ENCODE data around the gene PKNOX2. TPM values are rescaled to one million over a fixed set of nuclear protein-coding genes. Genes with fewer than 3 reads are reported as not detected.

Gene PKNOX2
- total and polyA plus RNA-seq, 2 of the 8 experiments (the other 6 are each of a cell fraction or from before 2014, with no cell fraction given), result 2.0 TPM

- ChIA-PET POLR2A (ENCODE audit: partially characterized antibody) (no interaction called here), CTCF (ENCODE audit: partially characterized antibody) (interaction anchor here (0.9 to 1.7 kb wide), 3 partner anchors 32 to 55 kb away, joined by 3 to 4 read pairs (median 3); no protein-coding TSS in a partner anchor)
- no peak overlapping the region for H2BK15ac ChIP-seq (ENCODE audit: low read length)
- WGBS, 2 experiments (ENCODE audit: extremely low coverage in 1 of 2, insufficient coverage in 1 of 2, insufficient read length in 1 of 2, insufficient replicate concordance in 2 of 2, low coverage in 1 of 2, low lambda C conversion rate in 2 of 2, missing lambda C conversion rate in 1 of 2), result 19% methylated on average over 1 of the region's 1 CpG; no CpG with 5 or more reads in 1 of the 2 experiments
- no peak overlapping the region for H2BK120ac ChIP-seq (replicated peaks; ENCODE audit: low read depth, low read length)
- H4K20me1 ChIP-seq (replicated peaks in 1 of 2; ENCODE audit: control insufficient read depth in 1 of 2, insufficient read depth in 2 of 2, low read length in 2 of 2), result peaks cover 0 to 2% of the 10 kb centered on the region in 2 experiments
- no peak overlapping the region for H3K18ac ChIP-seq (ENCODE audit: extremely low read depth, low read length)
- no peak overlapping the region for H3K4me3 ChIP-seq (ENCODE audit: extremely low read depth in 1 of 4, insufficient read depth in 2 of 4, low read depth in 3 of 4, low read length in 4 of 4)
- no peaks in the 10 kb centered on the region for H3K79me1 ChIP-seq (ENCODE audit: low read depth, low read length)
- H3K79me2 ChIP-seq (ENCODE audit: control insufficient read depth in 1 of 2, insufficient read depth in 2 of 2, low read length in 2 of 2), result no peaks in the 10 kb centered on the region
- no peak overlapping the region for H3K56ac ChIP-seq (replicated peaks; ENCODE audit: insufficient read length, low read depth, low read length)
- H3K4ac ChIP-seq (replicated peaks; ENCODE audit: insufficient read length, low read depth, low read length), result no peak overlapping the region
- no peak overlapping the region for H2AK5ac ChIP-seq (ENCODE audit: low read depth, low read length)
- no peak overlapping the region for H2BK12ac ChIP-seq (ENCODE audit: low read depth, low read length)
- peaks cover 3 to 14% (median 11%) of the 10 kb centered on the region in 4 experiments for H3K4me1 ChIP-seq (replicated peaks in 1 of 4; ENCODE audit: control insufficient read depth in 3 of 4, insufficient read depth in 4 of 4, low read length in 3 of 4)
- DNase-seq (ENCODE audit: low read depth in 1 of 2, low spot score in 2 of 2) (peak in 1 of 2 experiments; percentile 70), FAIRE-seq (peak; percentile 78)
- no peak overlapping the region for H4K91ac ChIP-seq (replicated peaks; ENCODE audit: insufficient read length, low read length)
- no peak overlapping the region for H4K5ac ChIP-seq (ENCODE audit: insufficient read length, low read depth, low read length)
- no peak overlapping the region for H4K8ac ChIP-seq (ENCODE audit: extremely low read depth, insufficient read depth, low read length)
- no peak overlapping the region for H3K14ac ChIP-seq (ENCODE audit: insufficient read length)
- H3K27me3 ChIP-seq (replicated peaks in 1 of 4; ENCODE audit: control insufficient read depth in 3 of 4, extremely low read depth in 1 of 4, insufficient read depth in 3 of 4, low read length in 3 of 4), result peaks cover 0 to 18% (median 14%) of the 10 kb centered on the region in 4 experiments; a peak in 6 of 7 replicates
- H3K4me2 ChIP-seq (ENCODE audit: insufficient read depth in 1 of 2, low read depth in 2 of 2, low read length in 2 of 2), result peak overlapping the region in 1 of 2 experiments; percentile 21; a peak in 1 of 4 replicates
- H3K9ac ChIP-seq (replicated peaks in 1 of 4; ENCODE audit: extremely low read depth in 1 of 4, low read depth in 3 of 4, low read length in 3 of 4), result no peak overlapping the region
- no peak overlapping the region for H3K23ac ChIP-seq (ENCODE audit: insufficient read length)
- no peaks in the 10 kb centered on the region for H3K36me3 ChIP-seq (ENCODE audit: control insufficient read depth in 2 of 4, insufficient read depth in 4 of 4, low read length in 3 of 4)
- H3K27ac ChIP-seq (ENCODE audit: low read depth, low read length), result no peak overlapping the region
- no peak overlapping the region for H2BK20ac ChIP-seq (ENCODE audit: low read length)
- TF ChIP-seq RFX5 (IDR thresholded peaks at IDR 0.05; ENCODE audit: borderline replicate concordance, low read depth, low read length) (no peak), CTBP2 (IDR thresholded peaks at IDR 0.05; ENCODE audit: borderline replicate concordance, insufficient read depth, insufficient read length, low read length) (no peak), EZH2 (IDR thresholded peaks at IDR 0.05; ENCODE audit: low read depth, low read length, severe bottlenecking) (no peak), TEAD4 (IDR thresholded peaks at IDR 0.05; ENCODE audit: low read depth, low read length) (peak; percentile 71; the same call in 1 of the 2 replicates), JUND (IDR thresholded peaks at IDR 0.05; ENCODE audit: low read length) (no peak), TCF12 (IDR thresholded peaks at IDR 0.05; ENCODE audit: low read depth, low read length) (peak; percentile 89)
- H2BK5ac ChIP-seq (ENCODE audit: low read depth, low read length), result no peak overlapping the region
- H2AFZ ChIP-seq (ENCODE audit: low read length), result no peak overlapping the region
- H3K9me3 ChIP-seq (ENCODE audit: insufficient read depth in 2 of 2, low read depth in 1 of 2, low read length in 1 of 2), result no peaks in the 10 kb centered on the region
- H3K23me2 ChIP-seq (ENCODE audit: low read depth, low read length), result no peaks in the 10 kb centered on the region
Measured at GRCh38 chr11:125146232-125146631, 18.3 kb upstream of the PKNOX2 start.

Measured in H1 (cell line).